Spleen (tissue), 7 donors: ENCODE data around the gene AMOTL2.

Source experiments
- CTCF ChIP-seq, 11 experiments: fragments of 200-600 bp in 7 of 11; fragments of 450-650 bp in 4 of 11; sonication (generic) in 4 of 11; IDR thresholded peaks in 8 of 11; conservative IDR thresholded peaks in 3 of 11; 1 replicate in 7 of 11; 2 replicates in 4 of 11; pipeline versions ENCODE4 v1.4.0 to v1.8.0; 2016 to 2021; ENCODE audit warnings: antibody characterized with exemption in 11 of 11, inconsistent platforms in 4 of 11, mild to moderate bottlenecking in 1 of 11
- POLR2A ChIP-seq, 3 donors: fragments of 450-650 bp; IDR thresholded peaks; one replicate each; pipeline ENCODE4 v1.5.1; 2017; ENCODE audit warnings: antibody characterized with exemption in 3 of 3, mild to moderate bottlenecking in 1 of 3
- donor health status: DM: no; HTN: no; CAD: no; lungs with moderate emphysema.
- donor health status: DM: no; HTN: no; CAD: no.
- donor health status: DM: no; HTN: no; CAD: no.

- no peak for TF ChIP-seq CTCF (IDR thresholded peaks at IDR 0.05 in 8 of 11, conservative IDR thresholded peaks at IDR 0.05 in 3 of 11)
- no peak for TF ChIP-seq POLR2A (IDR thresholded peaks at IDR 0.05)
These were observed 4.6 kb upstream of the AMOTL2 start for GRCh38 chr3:134378818-134379217.
